ENCODE measurements around the gene PIGK.

PIGK gene

DNA sequence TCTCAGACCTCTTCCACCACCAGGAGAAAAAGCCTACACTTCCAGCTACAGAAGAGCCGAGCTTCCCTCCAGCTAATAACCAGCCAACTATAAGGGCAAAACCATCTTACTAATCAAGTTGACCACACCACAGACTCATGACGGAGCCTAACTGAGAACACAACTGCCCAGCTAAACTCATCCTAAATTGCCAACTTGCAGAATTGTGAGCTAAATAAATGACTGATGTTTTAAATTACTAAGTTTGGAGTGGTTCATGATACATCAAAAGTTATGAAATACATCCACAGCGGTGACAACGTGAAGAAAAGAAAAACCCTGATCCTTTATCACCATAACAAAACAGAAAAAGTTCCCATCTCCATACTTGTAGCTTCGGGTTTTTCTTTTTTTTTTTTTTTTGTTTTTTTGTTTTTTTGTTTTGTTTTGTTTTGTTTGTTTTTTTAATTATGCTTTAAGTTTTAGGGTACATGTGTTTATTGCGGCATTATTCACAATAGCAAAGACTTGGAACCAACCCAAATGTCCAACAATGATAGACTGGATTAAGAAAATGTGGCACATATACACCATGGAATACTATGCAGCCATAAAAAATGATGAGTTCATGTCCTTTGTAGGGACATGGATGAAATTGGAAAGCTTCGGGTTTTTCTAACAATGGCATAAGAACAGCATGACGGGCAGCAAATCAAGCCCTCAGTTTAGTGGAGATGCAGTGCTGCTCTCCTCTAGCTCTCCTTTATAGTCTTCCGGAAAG is 122.6 kb downstream of the PIGK start:
- Mint-ChIP-seq H3K9me3 (no peaks in the 10 kb centered on the region), H3K4me3 (no peak overlapping the region), H3K4me1 (ENCODE audit: low read depth) (no peaks in the 10 kb centered on the region), H3K36me3 (ENCODE audit: low read depth) (no peaks in the 10 kb centered on the region), H3K27ac (no peak overlapping the region), H3K27me3 (ENCODE audit: low read depth) (no peaks in the 10 kb centered on the region)

DNA sequence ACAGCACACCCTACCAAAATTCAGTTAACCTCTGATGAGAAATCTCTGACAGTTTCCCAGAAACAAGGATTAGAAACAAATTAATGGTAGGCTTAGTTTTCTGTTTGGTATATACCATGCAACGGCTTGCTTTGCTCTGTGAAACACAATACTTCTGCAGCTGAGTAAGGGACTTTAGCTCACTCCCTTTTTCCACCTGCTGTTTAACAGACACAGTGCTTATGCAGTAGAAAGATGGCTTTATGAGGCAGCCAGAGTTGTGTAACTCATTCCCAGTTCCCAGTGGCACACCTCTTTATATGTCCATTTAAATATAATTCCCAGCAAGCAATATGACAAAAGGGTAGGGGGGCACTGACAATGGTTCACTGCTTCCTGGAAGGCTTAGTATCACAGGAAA is 124.0 kb downstream of the PIGK start:
- H3K27me3 Mint-ChIP-seq (ENCODE audit: low read depth) = no peaks in the 10 kb centered on the region
- no peaks in the 10 kb centered on the region for H3K36me3 Mint-ChIP-seq (ENCODE audit: low read depth)
- no peaks in the 10 kb centered on the region for H3K4me1 Mint-ChIP-seq (ENCODE audit: low read depth)
- H3K4me3 Mint-ChIP-seq = no peak overlapping the region
- no peak overlapping the region for H3K27ac Mint-ChIP-seq
- no peaks in the 10 kb centered on the region for H3K9me3 Mint-ChIP-seq

GRCh38 chr1:77089756-77090155 is 129.5 kb downstream of the PIGK start:
- H3K4me3 Mint-ChIP-seq = no peak overlapping the region
- no peaks in the 10 kb centered on the region for H3K4me1 Mint-ChIP-seq (ENCODE audit: low read depth)
- H3K9me3 Mint-ChIP-seq = no peaks in the 10 kb centered on the region
- no peaks in the 10 kb centered on the region for H3K36me3 Mint-ChIP-seq (ENCODE audit: low read depth)
- no peak overlapping the region for H3K27ac Mint-ChIP-seq
- no peaks in the 10 kb centered on the region for H3K27me3 Mint-ChIP-seq (ENCODE audit: low read depth)

- Mint-ChIP-seq H3K4me3 (no peak overlapping the region), H3K27me3 (ENCODE audit: low read depth) (no peaks in the 10 kb centered on the region), H3K4me1 (ENCODE audit: low read depth) (no peaks in the 10 kb centered on the region), H3K9me3 (no peaks in the 10 kb centered on the region), H3K36me3 (ENCODE audit: low read depth) (no peaks in the 10 kb centered on the region), H3K27ac (no peak overlapping the region)
Measured at GRCh38 chr1:77085109-77085508, 134.1 kb downstream of the PIGK start.

DNA sequence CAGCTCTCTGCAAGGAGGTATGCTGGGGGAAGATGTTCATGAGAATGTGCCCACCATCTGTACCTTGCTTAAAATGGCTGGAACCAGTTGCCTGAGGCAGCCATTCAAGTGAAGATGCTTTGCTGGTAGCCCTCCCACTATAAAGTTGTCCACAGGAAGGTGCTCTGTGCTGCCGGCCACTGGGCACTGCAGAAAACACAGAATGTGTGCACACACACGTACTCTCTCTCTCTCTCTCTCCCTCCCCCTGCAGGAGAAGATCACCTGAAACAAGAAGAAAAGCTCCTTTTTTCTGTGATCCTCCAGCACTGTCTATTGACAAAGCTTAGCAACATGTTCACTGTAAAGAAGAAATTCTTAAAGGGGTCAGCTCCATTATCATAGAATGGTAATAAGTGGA is 134.8 kb downstream of the PIGK start:
- Mint-ChIP-seq H3K9me3 (no peaks in the 10 kb centered on the region), H3K27ac (no peak overlapping the region), H3K36me3 (ENCODE audit: low read depth) (no peaks in the 10 kb centered on the region), H3K4me3 (no peak overlapping the region), H3K4me1 (ENCODE audit: low read depth) (no peaks in the 10 kb centered on the region), H3K27me3 (ENCODE audit: low read depth) (no peaks in the 10 kb centered on the region)

- H3K4me3 Mint-ChIP-seq = no peak overlapping the region
- no peak overlapping the region for H3K27ac Mint-ChIP-seq
- no peaks in the 10 kb centered on the region for H3K9me3 Mint-ChIP-seq
- H3K36me3 Mint-ChIP-seq (ENCODE audit: low read depth) = no peaks in the 10 kb centered on the region
- no peaks in the 10 kb centered on the region for H3K27me3 Mint-ChIP-seq (ENCODE audit: low read depth)
- H3K4me1 Mint-ChIP-seq (ENCODE audit: low read depth) = no peaks in the 10 kb centered on the region
Measured at GRCh38 chr1:77081834-77082233, 137.4 kb downstream of the PIGK start.

- no peaks in the 10 kb centered on the region for H3K36me3 Mint-ChIP-seq (ENCODE audit: low read depth)
- H3K27ac Mint-ChIP-seq = no peak overlapping the region
- H3K4me1 Mint-ChIP-seq (ENCODE audit: low read depth) = no peaks in the 10 kb centered on the region
- H3K27me3 Mint-ChIP-seq (ENCODE audit: low read depth) = no peaks in the 10 kb centered on the region
- no peaks in the 10 kb centered on the region for H3K9me3 Mint-ChIP-seq
- H3K4me3 Mint-ChIP-seq = no peak overlapping the region
Measured at GRCh38 chr1:77076759-77077158, 142.5 kb downstream of the PIGK start.

GRCh38 chr1:77068013-77068412 is 151.2 kb downstream of the PIGK start:
- Mint-ChIP-seq H3K4me1 (ENCODE audit: low read depth) (no peaks in the 10 kb centered on the region), H3K36me3 (ENCODE audit: low read depth) (no peaks in the 10 kb centered on the region), H3K9me3 (no peaks in the 10 kb centered on the region), H3K27ac (no peak overlapping the region), H3K4me3 (no peak overlapping the region), H3K27me3 (ENCODE audit: low read depth) (no peaks in the 10 kb centered on the region)

- no peak overlapping the region for H3K4me3 Mint-ChIP-seq
- H3K4me1 Mint-ChIP-seq (ENCODE audit: low read depth) = no peaks in the 10 kb centered on the region
- no peaks in the 10 kb centered on the region for H3K9me3 Mint-ChIP-seq
- no peaks in the 10 kb centered on the region for H3K36me3 Mint-ChIP-seq (ENCODE audit: low read depth)
- no peak overlapping the region for H3K27ac Mint-ChIP-seq
- H3K27me3 Mint-ChIP-seq (ENCODE audit: low read depth) = no peaks in the 10 kb centered on the region
Measured at GRCh38 chr1:77065693-77066342, 153.4 kb downstream of the PIGK start.

DNA sequence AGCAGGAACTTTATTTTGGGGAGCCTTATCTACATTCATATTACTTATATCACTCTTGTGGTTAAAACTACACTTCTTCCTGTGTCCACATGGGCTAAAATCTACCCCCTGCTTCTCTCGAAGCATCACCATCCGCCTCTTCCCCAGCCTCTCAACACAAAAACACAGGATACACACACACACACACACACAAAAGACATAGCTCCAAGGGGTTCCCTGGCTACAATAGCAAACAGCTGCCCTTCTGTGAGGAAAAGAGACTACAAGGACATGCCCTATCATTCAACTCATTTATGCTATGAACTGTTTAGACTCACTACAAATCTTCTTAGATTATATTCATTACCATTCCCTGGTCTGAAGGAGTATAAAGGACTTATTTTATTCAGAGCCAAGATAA is 155.0 kb downstream of the PIGK start:
- Mint-ChIP-seq H3K27ac (no peak overlapping the region), H3K36me3 (ENCODE audit: low read depth) (no peaks in the 10 kb centered on the region), H3K4me3 (no peak overlapping the region), H3K9me3 (no peaks in the 10 kb centered on the region), H3K4me1 (ENCODE audit: low read depth) (no peaks in the 10 kb centered on the region), H3K27me3 (ENCODE audit: low read depth) (no peaks in the 10 kb centered on the region)

DNA sequence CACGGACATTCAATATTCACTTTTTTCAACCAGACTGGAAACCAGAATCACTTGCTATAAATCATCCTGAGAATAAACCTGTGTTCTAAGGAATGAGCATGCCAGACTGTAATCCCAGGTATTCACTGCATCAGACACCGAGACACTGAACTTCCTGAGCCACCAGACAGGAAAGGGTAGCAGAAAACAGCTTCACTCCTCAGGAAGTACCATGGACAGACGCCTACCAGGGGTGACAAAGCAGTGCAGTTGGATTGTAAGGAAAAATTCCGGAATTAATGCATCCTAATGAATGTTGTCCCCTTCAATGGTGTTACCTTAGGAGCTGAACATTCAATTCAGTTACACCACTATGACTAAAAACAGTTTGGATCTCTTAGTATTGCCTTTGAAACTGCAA is 156.1 kb downstream of the PIGK start:
- H3K27ac Mint-ChIP-seq = no peak overlapping the region
- no peak overlapping the region for H3K4me3 Mint-ChIP-seq
- H3K36me3 Mint-ChIP-seq (ENCODE audit: low read depth) = no peaks in the 10 kb centered on the region
- H3K27me3 Mint-ChIP-seq (ENCODE audit: low read depth) = no peaks in the 10 kb centered on the region
- no peaks in the 10 kb centered on the region for H3K4me1 Mint-ChIP-seq (ENCODE audit: low read depth)
- H3K9me3 Mint-ChIP-seq = no peaks in the 10 kb centered on the region

GRCh38 chr1:77061162-77061561 is 158.1 kb downstream of the PIGK start:
- Mint-ChIP-seq H3K27me3 (ENCODE audit: low read depth) (no peaks in the 10 kb centered on the region), H3K36me3 (ENCODE audit: low read depth) (no peaks in the 10 kb centered on the region), H3K4me1 (ENCODE audit: low read depth) (no peaks in the 10 kb centered on the region), H3K9me3 (no peaks in the 10 kb centered on the region), H3K27ac (no peak overlapping the region), H3K4me3 (no peak overlapping the region)

DNA sequence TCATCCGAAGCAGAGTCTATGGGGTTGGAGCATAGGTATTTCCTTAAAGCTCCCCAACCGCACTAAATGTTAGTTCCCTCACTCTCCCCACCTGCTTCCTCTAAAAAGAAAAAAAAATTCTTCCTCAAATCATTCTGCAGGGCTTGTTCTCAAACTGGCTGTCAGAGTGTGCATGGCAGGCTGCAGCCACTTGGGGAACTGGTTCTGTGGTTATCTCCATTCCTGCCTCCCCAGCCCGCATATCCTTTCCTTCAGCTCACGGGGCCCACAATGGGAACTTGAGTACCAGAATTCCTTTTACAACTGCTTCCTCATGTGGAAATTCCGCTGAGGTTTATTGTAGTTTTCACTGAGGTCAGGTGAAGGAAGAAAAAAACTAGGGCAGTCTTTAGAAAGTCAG is 159.2 kb downstream of the PIGK start:
- H3K36me3 Mint-ChIP-seq (ENCODE audit: low read depth) = no peaks in the 10 kb centered on the region
- H3K27me3 Mint-ChIP-seq (ENCODE audit: low read depth) = no peaks in the 10 kb centered on the region
- H3K4me1 Mint-ChIP-seq (ENCODE audit: low read depth) = no peaks in the 10 kb centered on the region
- no peaks in the 10 kb centered on the region for H3K9me3 Mint-ChIP-seq
- H3K27ac Mint-ChIP-seq = no peak overlapping the region
- no peak overlapping the region for H3K4me3 Mint-ChIP-seq

- no peaks in the 10 kb centered on the region for H3K36me3 Mint-ChIP-seq (ENCODE audit: low read depth)
- H3K4me1 Mint-ChIP-seq (ENCODE audit: low read depth) = no peaks in the 10 kb centered on the region
- H3K27me3 Mint-ChIP-seq (ENCODE audit: low read depth) = no peaks in the 10 kb centered on the region
- H3K9me3 Mint-ChIP-seq = no peaks in the 10 kb centered on the region
- no peak overlapping the region for H3K27ac Mint-ChIP-seq
- H3K4me3 Mint-ChIP-seq = no peak overlapping the region
Measured at GRCh38 chr1:77057994-77058585, 161.1 kb downstream of the PIGK start.

GRCh38 chr1:77056525-77056924 is 162.7 kb downstream of the PIGK start:
- Mint-ChIP-seq H3K27ac (no peak overlapping the region), H3K36me3 (ENCODE audit: low read depth) (no peaks in the 10 kb centered on the region), H3K9me3 (no peaks in the 10 kb centered on the region), H3K27me3 (ENCODE audit: low read depth) (no peaks in the 10 kb centered on the region), H3K4me1 (ENCODE audit: low read depth) (no peaks in the 10 kb centered on the region), H3K4me3 (no peak overlapping the region)
